H1 (cell line): Measurements from ENCODE around the gene ZNF148. TPM values are rescaled to one million over a fixed set of nuclear protein-coding genes. Genes with fewer than 3 reads are reported as not detected.

Experiments
- CTCF ChIA-PET: fragments of 300-600 bp; sonication (Branson Sonifier 250); formaldehyde crosslinking; loops from one replicate; lab custom pipeline; 2021; ENCODE audit not compliant: partially characterized antibody; lab: Charles Lee
- POLR2A ChIA-PET: fragments of 300-600 bp; sonication (Branson Sonifier 250); formaldehyde crosslinking; loops from one replicate; lab custom pipeline; 2021; ENCODE audit warnings: inconsistent platforms; ENCODE audit not compliant: partially characterized antibody; lab: Charles Lee
- DNase-seq, 2 experiments: peaks; one replicate each; pipeline versions ENCODE4 v3.0.0 to v3.0.0-alpha.2; 2010 to 2022; ENCODE audit warnings: low spot score in 2 of 2, low read depth in 1 of 2, mixed read lengths in 1 of 2
- FAIRE-seq: peaks from 2 replicates; lab custom pipeline; 2011; peaks lifted over from hg19 to GRCh38; lab: Jason Lieb, UNC
- H2AFZ ChIP-seq: 2 replicates; pipeline ENCODE4 v1.8.1; 2012; ENCODE audit warnings: low read length, inconsistent platforms
- H2AK5ac ChIP-seq: 2 replicates; pipeline ENCODE4 v1.6.1; 2013; ENCODE audit warnings: low read depth, low read length
- H2BK120ac ChIP-seq: replicated peaks from 2 replicates; pipeline ENCODE3; 2013; ENCODE audit warnings: low read depth, low read length, inconsistent platforms
- H2BK12ac ChIP-seq: 2 replicates; pipeline ENCODE4 v1.6.1; 2013; ENCODE audit warnings: low read depth, low read length
- H2BK15ac ChIP-seq: 2 replicates; pipeline ENCODE4 v1.6.1; 2013; ENCODE audit warnings: low read length
- H2BK20ac ChIP-seq: 2 replicates; pipeline ENCODE4 v1.6.1; 2013; ENCODE audit warnings: low read length
- H2BK5ac ChIP-seq: 2 replicates; pipeline ENCODE4 v1.6.1; 2013; ENCODE audit warnings: low read depth, low read length
- H3K14ac ChIP-seq: 2 replicates; pipeline ENCODE4 v1.6.1; 2013; ENCODE audit warnings: inconsistent platforms; ENCODE audit not compliant: insufficient read length
- H3K18ac ChIP-seq: 2 replicates; pipeline ENCODE4 v1.6.1; 2013; ENCODE audit warnings: low read length; ENCODE audit errors: extremely low read depth
- H3K23ac ChIP-seq: 2 replicates; pipeline ENCODE4 v1.6.1; 2013; ENCODE audit warnings: inconsistent platforms; ENCODE audit not compliant: insufficient read length
- H3K23me2 ChIP-seq: 2 replicates; pipeline ENCODE4 v1.6.1; 2013; ENCODE audit warnings: low read depth, low read length
- H3K27ac ChIP-seq: 2 replicates; pipeline ENCODE4 v1.6.1; 2011; ENCODE audit warnings: low read depth, low read length, inconsistent platforms
- H3K27me3 ChIP-seq, 4 experiments: replicated peaks in 1 of 4; 1 replicate in 1 of 4; 2 replicates in 3 of 4; pipeline versions ENCODE4 v1.6.1 to v1.8.1; 2011 to 2013; ENCODE audit warnings: low read length in 3 of 4, mild to moderate bottlenecking in 3 of 4, inconsistent platforms in 2 of 4, mixed read lengths in 2 of 4, moderate library complexity in 1 of 4; ENCODE audit not compliant: control insufficient read depth in 3 of 4, insufficient read depth in 3 of 4; ENCODE audit errors: extremely low read depth in 1 of 4
- H3K36me3 ChIP-seq, 4 experiments: 2 replicates each; pipeline versions ENCODE4 v1.6.1 to v1.8.1; 2011 to 2013; ENCODE audit warnings: mild to moderate bottlenecking in 4 of 4, low read length in 3 of 4, moderate library complexity in 2 of 4, control low read depth in 1 of 4, inconsistent platforms in 1 of 4; ENCODE audit not compliant: insufficient read depth in 4 of 4, control insufficient read depth in 2 of 4
- H3K4ac ChIP-seq: replicated peaks from 2 replicates; pipeline ENCODE3; 2013; ENCODE audit warnings: low read length, low read depth, mixed read lengths, inconsistent platforms; ENCODE audit not compliant: insufficient read length
- H3K4me1 ChIP-seq, 4 experiments: replicated peaks in 1 of 4; 1 replicate in 1 of 4; 2 replicates in 3 of 4; pipeline versions ENCODE4 v1.6.1 to v1.8.1; 2011 to 2013; ENCODE audit warnings: low read length in 3 of 4, inconsistent platforms in 2 of 4, mixed read lengths in 1 of 4; ENCODE audit not compliant: insufficient read depth in 4 of 4, control insufficient read depth in 3 of 4
- H3K4me2 ChIP-seq, 2 experiments: 2 replicates each; pipeline versions ENCODE4 v1.6.1 to v1.8.1; 2011 to 2013; ENCODE audit warnings: low read depth in 2 of 2, low read length in 2 of 2, control low read depth in 1 of 2, inconsistent platforms in 1 of 2, mild to moderate bottlenecking in 1 of 2; ENCODE audit not compliant: insufficient read depth in 1 of 2
- H3K4me3 ChIP-seq, 4 experiments: fragments of 200-600, 300-600 bp in 1 of 4; sonication (generic), shearing (Covaris generic), sonication (Bioruptor Twin) in 1 of 4; 2 replicates each; pipeline versions ENCODE4 v1.5.1 to v1.8.1; 2011 to 2016; ENCODE audit warnings: low read length in 4 of 4, low read depth in 3 of 4, control low read depth in 2 of 4, inconsistent platforms in 2 of 4, mild to moderate bottlenecking in 2 of 4, mixed read lengths in 1 of 4, moderate library complexity in 1 of 4; ENCODE audit not compliant: insufficient read depth in 2 of 4; ENCODE audit errors: extremely low read depth in 1 of 4
- H3K56ac ChIP-seq: replicated peaks from 2 replicates; pipeline ENCODE3; 2013; ENCODE audit warnings: low read depth, mild to moderate bottlenecking, mixed read lengths, low read length, inconsistent platforms; ENCODE audit not compliant: insufficient read length
- H3K79me1 ChIP-seq: 2 replicates; pipeline ENCODE4 v1.6.1; 2013; ENCODE audit warnings: low read depth, low read length, control low read depth
- H3K79me2 ChIP-seq, 2 experiments: 2 replicates each; pipeline versions ENCODE4 v1.6.1 to v1.8.1; 2012 to 2013; ENCODE audit warnings: low read length in 2 of 2, mild to moderate bottlenecking in 2 of 2, inconsistent platforms in 1 of 2; ENCODE audit not compliant: insufficient read depth in 2 of 2, control insufficient read depth in 1 of 2
- H3K9ac ChIP-seq, 4 experiments: replicated peaks in 1 of 4; 1 replicate in 1 of 4; 2 replicates in 3 of 4; pipeline versions ENCODE4 v1.6.1 to v1.8.1; 2011 to 2013; ENCODE audit warnings: low read depth in 3 of 4, low read length in 3 of 4, control low read depth in 2 of 4, mild to moderate bottlenecking in 2 of 4, moderate library complexity in 2 of 4, inconsistent platforms in 1 of 4; ENCODE audit errors: extremely low read depth in 1 of 4
- H3K9me3 ChIP-seq, 2 experiments: 2 replicates each; pipeline versions ENCODE4 v1.6.1 to v1.8.1; 2012 to 2013; ENCODE audit warnings: mild to moderate bottlenecking in 2 of 2, moderate library complexity in 2 of 2, control low read depth in 1 of 2, inconsistent platforms in 1 of 2, low read depth in 1 of 2, low read length in 1 of 2, mixed read lengths in 1 of 2; ENCODE audit not compliant: insufficient read depth in 2 of 2
- H4K20me1 ChIP-seq, 2 experiments: replicated peaks in 1 of 2; 2 replicates each; pipeline versions ENCODE3 to v1.8.1; 2011 to 2013; ENCODE audit warnings: inconsistent platforms in 2 of 2, low read length in 2 of 2, mild to moderate bottlenecking in 1 of 2; ENCODE audit not compliant: insufficient read depth in 2 of 2, control insufficient read depth in 1 of 2
- H4K5ac ChIP-seq: 2 replicates; pipeline ENCODE4 v1.6.1; 2013; ENCODE audit warnings: low read length, low read depth, mixed read lengths, inconsistent platforms; ENCODE audit not compliant: insufficient read length
- H4K8ac ChIP-seq: 2 replicates; pipeline ENCODE4 v1.8.0; 2013; ENCODE audit warnings: mild to moderate bottlenecking, moderate library complexity, low read length, inconsistent platforms; ENCODE audit not compliant: insufficient read depth; ENCODE audit errors: extremely low read depth
- H4K91ac ChIP-seq: replicated peaks from 2 replicates; pipeline ENCODE3; 2013; ENCODE audit warnings: low read length, mixed read lengths, inconsistent platforms; ENCODE audit not compliant: insufficient read length
- BACH1 ChIP-seq: IDR thresholded peaks from 2 replicates; pipeline ENCODE4 v1.6.1; 2012; ENCODE audit warnings: low read length, improper control_type of control experiment
- CBX8 ChIP-seq: fragments of 300-800, 300-1000 bp; sonication (generic); IDR thresholded peaks from 2 replicates; pipeline ENCODE4 v1.7.1; 2016; ENCODE audit warnings: low read depth, low read length, borderline replicate concordance
- CEBPB ChIP-seq: IDR thresholded peaks from 2 replicates; pipeline ENCODE4 v1.6.1; 2012; ENCODE audit warnings: low read depth, low read length
- JUND ChIP-seq: IDR thresholded peaks from 2 replicates; pipeline ENCODE4 v1.6.1; 2011; ENCODE audit warnings: mild to moderate bottlenecking, improper control_type of control experiment, low read length
- KDM4A ChIP-seq: IDR thresholded peaks from one replicate; pipeline ENCODE4 v1.7.1; 2012; ENCODE audit warnings: low read depth, mild to moderate bottlenecking, moderate library complexity, low read length, inconsistent platforms; ENCODE audit not compliant: severe bottlenecking
- KDM5A ChIP-seq: fragments of 200-600 bp; IDR thresholded peaks from 2 replicates; pipeline ENCODE4 v1.7.1; 2012; ENCODE audit warnings: mild to moderate bottlenecking, low read length, inconsistent platforms, mixed read lengths
- NRF1 ChIP-seq: IDR thresholded peaks from 2 replicates; pipeline ENCODE4 v1.6.1; 2011; ENCODE audit warnings: mild to moderate bottlenecking, low read depth, low read length, improper control_type of control experiment
- RFX5 ChIP-seq: IDR thresholded peaks from 2 replicates; pipeline ENCODE4 v1.6.1; 2011; ENCODE audit warnings: low read depth, low read length, improper control_type of control experiment, borderline replicate concordance
- SIX5 ChIP-seq: IDR thresholded peaks from 2 replicates; pipeline ENCODE4 v1.6.1; 2011; ENCODE audit warnings: mild to moderate bottlenecking, low read depth, low read length
- SP2 ChIP-seq: IDR thresholded peaks from 2 replicates; pipeline ENCODE4 v1.6.1; 2012; ENCODE audit warnings: mild to moderate bottlenecking, low read length, inconsistent platforms
- TAF1 ChIP-seq: IDR thresholded peaks from 2 replicates; pipeline ENCODE4 v1.6.1; 2011; ENCODE audit warnings: mild to moderate bottlenecking, low read depth, low read length
- TAF7 ChIP-seq: optimal IDR thresholded peaks from 2 replicates; pipeline ENCODE3; 2011; ENCODE audit warnings: low read depth, mild to moderate bottlenecking, inconsistent platforms, low read length, moderate library complexity, borderline replicate concordance
- TCF12 ChIP-seq: IDR thresholded peaks from 2 replicates; pipeline ENCODE4 v1.6.1; 2011; ENCODE audit warnings: low read depth, mild to moderate bottlenecking, low read length
- WGBS, 2 experiments: shearing (Covaris generic) in 1 of 2; methylation state at CpG; one replicate each; pipeline versions ENCODE4 v1.1.6 to v1.1.7; 2013 to 2015; ENCODE audit warnings: low lambda C conversion rate in 2 of 2, mixed read lengths in 2 of 2, inconsistent platforms in 1 of 2, low coverage in 1 of 2, missing lambda C conversion rate in 1 of 2; ENCODE audit not compliant: insufficient replicate concordance in 2 of 2, insufficient coverage in 1 of 2, insufficient read length in 1 of 2; ENCODE audit errors: extremely low coverage in 1 of 2, missing lambda C conversion rate in 1 of 2; 5-methylcytosine and 5-hydroxymethylcytosine counted together
- polyA plus RNA-seq, 7 experiments: library from polyadenylated mRNA; depleted of rRNA in 3 of 7; stranded (reverse) in 5 of 7; unstranded in 2 of 7; fragments of >200 nt in 5 of 7; fragments of 200-250 nt in 2 of 7; gene quantifications; 1 replicate in 5 of 7; 2 replicates in 1 of 7; 4 replicates in 1 of 7; pipeline versions ENCODE4 v1.2.1 to v1.2.3, GENCODE V29; 2011 to 2013; ENCODE audit warnings: missing spikeins in 2 of 7, mixed read lengths in 2 of 7
- total RNA-seq: library from RNA; stranded (reverse); fragmentation: NEBNext Ultra II Directional; extraction: Animal tissue kit (Norgen Biotek cat#: 25700); gene quantifications from 2 replicates; pipeline ENCODE4 v1.2.1, GENCODE V29; 2021

The ZNF148 gene
- total and polyA plus RNA-seq, 2 of the 8 experiments (the other 6 are each of a cell fraction or from before 2014, with no cell fraction given): 3.7 to 22.6 TPM

DNA sequence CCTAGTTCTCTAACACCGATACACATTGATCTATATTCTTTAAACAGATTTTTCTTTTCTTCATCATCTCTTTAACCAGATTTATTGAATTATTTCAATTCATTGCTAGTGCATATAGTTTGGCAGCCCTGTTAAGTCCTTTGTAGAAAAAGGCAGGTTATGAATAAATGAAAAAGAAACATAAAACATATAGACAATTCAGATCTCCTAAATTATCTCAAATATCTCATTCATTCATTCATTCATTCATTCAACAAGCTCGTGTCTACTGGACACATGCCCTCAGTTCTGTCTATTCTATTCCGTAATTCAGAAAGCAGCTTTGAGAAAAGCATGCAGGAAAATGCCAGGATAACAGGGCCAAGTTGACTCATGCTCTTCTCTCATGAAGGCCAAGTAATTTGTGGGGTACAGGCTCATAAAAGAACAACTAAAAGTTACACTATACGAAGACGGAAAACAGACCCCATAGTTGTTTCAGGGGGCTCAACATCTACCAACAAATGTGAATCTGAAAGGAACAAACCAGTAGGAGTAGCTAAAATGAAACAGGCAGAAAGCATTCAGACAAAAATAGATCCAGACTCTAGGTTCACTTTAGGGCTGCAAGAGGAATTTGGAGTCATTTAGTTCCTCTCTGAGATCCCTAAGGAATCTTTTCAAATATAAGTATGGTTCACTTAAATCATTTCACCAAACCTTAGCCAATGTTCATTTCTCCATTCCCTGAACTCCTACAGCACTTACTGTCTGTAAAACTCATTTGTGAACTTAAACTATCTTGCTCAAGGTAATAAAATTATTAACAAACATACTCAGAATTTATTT, 7.5 kb downstream of the ZNF148 start:
- Histone ChIP-seq H2BK15ac (no peak overlapping the region), H3K27ac (no peak overlapping the region), H2BK12ac (no peak overlapping the region), H4K91ac (no peak overlapping the region), H3K23me2 (peaks cover 4% of the 10 kb centered on the region; the same call in 1 of the 2 replicates), H3K79me2 (peaks cover 5 to 98% of the 10 kb centered on the region in 2 experiments; a peak in 3 of 4 replicates), H3K4ac (no peak overlapping the region), H2BK5ac (no peak overlapping the region), H3K18ac (no peak overlapping the region), H3K4me2 (no peak overlapping the region), H2AFZ (no peak overlapping the region), H2AK5ac (no peak overlapping the region), H4K20me1 (peaks cover 0 to 4% of the 10 kb centered on the region in 2 experiments), H3K4me3 (no peak overlapping the region), H2BK120ac (no peak overlapping the region), H3K9me3 (no peaks in the 10 kb centered on the region), H3K36me3 (no peaks in the 10 kb centered on the region), H3K9ac (no peak overlapping the region), H2BK20ac (no peak overlapping the region), H4K8ac (no peak overlapping the region), H3K27me3 (no peaks in the 10 kb centered on the region), H3K4me1 (no peaks in the 10 kb centered on the region), H3K79me1 (peaks cover 8% of the 10 kb centered on the region), H3K14ac (no peak overlapping the region), H3K56ac (no peak overlapping the region), H4K5ac (no peak overlapping the region), H3K23ac (no peak overlapping the region)
- CTCF ChIA-PET: interaction anchor here (1.0 to 1.4 kb wide), 2 partner anchors 15 to 71 kb away, joined by 3 read pairs; no protein-coding TSS in a partner anchor
- TF ChIP-seq JUND (no peak), SP2 (no peak), CBX8 (no peak), KDM4A (no peak), BACH1 (no peak), RFX5 (no peak), KDM5A (no peak), TAF7 (no peak), TCF12 (no peak), CEBPB (no peak), TAF1 (no peak), SIX5 (no peak), NRF1 (no peak)
- POLR2A ChIA-PET: interaction anchor here (1.2 to 3.4 kb wide), 2 partner anchors 10 to 13 kb away, joined by 3 to 15 read pairs; no protein-coding TSS in a partner anchor
- FAIRE-seq: no peak
- no peak for DNase-seq
- 91% methylated on average over 5 of the region's 5 CpGs; no CpG with 5 or more reads in 1 of the 2 experiments for WGBS, 2 experiments
